Caco-2 (cell line): ENCODE results near the gene CRYGB. TPM values are rescaled to one million over a fixed set of nuclear protein-coding genes. Genes with fewer than 3 reads are reported as not detected.

Experiments used
- BruUV-seq: library from RNA; stranded (reverse); fragments of 400-500 nt; replicated peaks from 2 replicates; lab custom pipeline; 2021; lab: Mats Ljungman, UMichigan
- CTCF ChIA-PET: fragments of 300-600 bp; sonication (Branson Sonifier 250); formaldehyde crosslinking; loops from one replicate; lab custom pipeline; 2022; ENCODE audit warnings: antibody characterized with exemption; lab: Charles Lee
- POLR2A ChIA-PET: fragments of 300-600 bp; sonication (Branson Sonifier 250); formaldehyde crosslinking; loops from one replicate; lab custom pipeline; 2022; ENCODE audit warnings: antibody characterized with exemption; lab: Charles Lee
- DNase-seq, 2 experiments: peaks; one replicate each; pipeline versions ENCODE4 v3.0.0 to v3.0.0-alpha.2; 2020 to 2022
- H3K27me3 ChIP-seq: replicated peaks from 2 replicates; pipeline ENCODE4 v1.6.0; 2011; ENCODE audit warnings: low read length; ENCODE audit not compliant: control insufficient read depth, insufficient read depth
- H3K36me3 ChIP-seq: 2 replicates; pipeline ENCODE4 v1.5.1; 2011; ENCODE audit warnings: low read length; ENCODE audit not compliant: control insufficient read depth, insufficient read depth
- H3K4me1 ChIP-seq: fragments of 250-450 bp; sonication (Bioruptor Pico); 2 replicates; pipeline ENCODE4 v1.5.1; 2020; ENCODE audit warnings: mild to moderate bottlenecking
- H3K4me3 ChIP-seq: 2 replicates; pipeline ENCODE4 v1.5.1; 2011; ENCODE audit warnings: low read depth, mild to moderate bottlenecking, control low read depth, low read length
- H3K9me3 ChIP-seq: fragments of 250-450 bp; sonication (Bioruptor Pico); 2 replicates; pipeline ENCODE4 v1.5.1; 2020; ENCODE audit warnings: mild to moderate bottlenecking, moderate library complexity
- H3K27ac Mint-ChIP-seq: one replicate; pipeline ENCODE4 v1.8.0; 2022; ENCODE audit warnings: mixed read lengths; ENCODE audit not compliant: unreplicated experiment
- H3K27me3 Mint-ChIP-seq: one replicate; pipeline ENCODE4 v1.8.0; 2022; ENCODE audit warnings: mixed read lengths; ENCODE audit not compliant: insufficient read depth, unreplicated experiment
- H3K36me3 Mint-ChIP-seq: one replicate; pipeline ENCODE4 v1.8.0; 2022; ENCODE audit warnings: mild to moderate bottlenecking, mixed read lengths; ENCODE audit not compliant: insufficient read depth, unreplicated experiment
- H3K4me1 Mint-ChIP-seq: one replicate; pipeline ENCODE4 v1.8.0; 2022; ENCODE audit warnings: low read depth, mixed read lengths; ENCODE audit not compliant: unreplicated experiment
- H3K4me3 Mint-ChIP-seq: one replicate; pipeline ENCODE4 v1.8.0; 2022; ENCODE audit warnings: mild to moderate bottlenecking, moderate library complexity, mixed read lengths; ENCODE audit not compliant: unreplicated experiment
- H3K9me3 Mint-ChIP-seq: one replicate; pipeline ENCODE4 v1.8.0; 2022; ENCODE audit warnings: mixed read lengths; ENCODE audit not compliant: unreplicated experiment
- CTCF ChIP-seq, 2 experiments: fragments of 200-600 bp in 1 of 2; IDR thresholded peaks; 1 replicate in 1 of 2; 2 replicates in 1 of 2; pipeline versions ENCODE4 v1.5.1 to v1.8.0; 2011 to 2022; ENCODE audit warnings: antibody characterized with exemption in 1 of 2, control low read depth in 1 of 2, inconsistent platforms in 1 of 2, low read depth in 1 of 2, low read length in 1 of 2, mild to moderate bottlenecking in 1 of 2, moderate library complexity in 1 of 2; ENCODE audit not compliant: insufficient read depth in 1 of 2, severe bottlenecking in 1 of 2, unreplicated experiment in 1 of 2
- intact Hi-C: fragments of 100-400 bp; cut with micrococcal nuclease; formaldehyde crosslinking; loops from one replicate; pipeline ENCODE4 v1.10.0; 2022; ENCODE audit not compliant: unreplicated experiment
- total RNA-seq: library from RNA; stranded (reverse); gene quantifications from 2 replicates; pipeline ENCODE4 v1.2.3, GENCODE V29; 2022

Gene CRYGB
- total RNA-seq, 1 experiment from 2014 or later, result not detected

- H3K4me3 ChIP-seq, result no peak overlapping the region
- TF ChIP-seq CTCF (IDR thresholded peaks at IDR 0.05; ENCODE audit: insufficient read depth in 1 of 2, low read depth in 1 of 2, low read length in 1 of 2, severe bottlenecking in 1 of 2, unreplicated experiment in 1 of 2), result no peak
- ChIA-PET CTCF (interaction anchor here (0.7 kb wide), 1 partner anchor 159 kb away, joined by 3 read pairs; the partner anchor contains the start of gene IDH1), POLR2A (interaction anchor here (0.6 kb wide), 1 partner anchor 168 kb away, joined by 4 read pairs; no protein-coding TSS in a partner anchor)
- Mint-ChIP-seq H3K36me3 (no peaks in the 10 kb centered on the region), H3K27me3 (no peaks in the 10 kb centered on the region), H3K27ac (no peak overlapping the region), H3K9me3 (no peaks in the 10 kb centered on the region), H3K4me1 (peaks cover 16% of the 10 kb centered on the region), H3K4me3 (no peak overlapping the region)
- H3K9me3 ChIP-seq, result no peaks in the 10 kb centered on the region
- DNase-seq, result no peak
- intact Hi-C loops, result no loop called here
- peaks cover 16% of the 10 kb centered on the region for H3K4me1 ChIP-seq
- BruUV-seq, result no TSS peak
- no peaks in the 10 kb centered on the region for H3K36me3 ChIP-seq
- no peaks in the 10 kb centered on the region for H3K27me3 ChIP-seq
These were observed 49.9 kb downstream of the CRYGB start for GRCh38 chr2:208096080-208096479.

DNA sequence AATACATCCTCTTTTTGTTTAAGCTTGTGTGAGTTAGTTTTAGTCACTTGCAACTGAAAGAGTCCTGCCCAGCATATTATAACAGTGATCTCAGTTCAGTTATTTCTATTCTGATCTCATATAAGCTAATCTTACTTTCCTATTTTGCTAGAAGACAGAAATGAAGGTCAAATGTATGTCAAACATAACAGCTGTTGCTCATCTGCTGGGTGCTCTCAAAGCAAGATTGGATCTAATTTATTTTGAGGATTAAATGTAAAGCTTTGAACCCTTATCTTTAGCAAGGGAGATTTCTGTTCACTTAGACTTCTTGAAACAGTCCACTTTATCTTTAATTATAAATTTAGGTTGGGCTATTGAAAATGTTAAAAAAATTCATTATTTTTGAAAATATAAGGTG lies 52.8 kb downstream of the CRYGB start:
- no peaks in the 10 kb centered on the region for H3K9me3 Mint-ChIP-seq
- intact Hi-C loops, result no loop called here

More for the DNA sequence above, 52.8 kb downstream of the CRYGB start:
- no TSS peak for BruUV-seq
- Histone ChIP-seq H3K36me3 (no peaks in the 10 kb centered on the region), H3K27me3 (no peaks in the 10 kb centered on the region), H3K9me3 (no peaks in the 10 kb centered on the region), H3K4me1 (peaks cover 16% of the 10 kb centered on the region), H3K4me3 (no peak overlapping the region)
- no peak for DNase-seq
- TF ChIP-seq CTCF (IDR thresholded peaks at IDR 0.05; ENCODE audit: insufficient read depth in 1 of 2, low read depth in 1 of 2, low read length in 1 of 2, severe bottlenecking in 1 of 2, unreplicated experiment in 1 of 2), result no peak
- no peaks in the 10 kb centered on the region for H3K27me3 Mint-ChIP-seq
- no peak overlapping the region for H3K27ac Mint-ChIP-seq
- no peaks in the 10 kb centered on the region for H3K36me3 Mint-ChIP-seq
- ChIA-PET CTCF (no interaction called here), POLR2A (no interaction called here)
- peaks cover 12% of the 10 kb centered on the region for H3K4me1 Mint-ChIP-seq
- H3K4me3 Mint-ChIP-seq, result no peak overlapping the region

Other genes starting within 250 kb of the CRYGB start
- 8.8 and 9.3 TPM in 2 replicates for gene PLEKHM3, start 120.6 kb downstream of the CRYGB start, total RNA-seq
- gene CRYGD, start 21.6 kb downstream of the CRYGB start, total RNA-seq, result not detected in 2 replicates
- not detected in 2 replicates for gene CRYGC, start 16.3 kb downstream of the CRYGB start, total RNA-seq
- gene CRYGA, start 17.4 kb upstream of the CRYGB start, total RNA-seq, result not detected in 2 replicates
- not detected in 2 replicates for gene C2orf80, start 43.9 kb upstream of the CRYGB start, total RNA-seq
- 265 and 293 TPM in 2 replicates for gene IDH1, start 108.9 kb upstream of the CRYGB start, total RNA-seq
- gene PIKFYVE, start 120.1 kb upstream of the CRYGB start, total RNA-seq, result 27.9 and 31.2 TPM in 2 replicates